NOMO-1 (cell line): ENCODE data around the gene FBXO47.
"Not testable (repeated sequence)": the region's sequence is repeated elsewhere in the genome, so short reads cannot be mapped to it uniquely, and the experiment has no call there.

Source experiments
- DNase-seq, 2 experiments: peaks; one replicate each; lab custom pipeline; 2025; ENCODE audit not compliant: unreplicated experiment in 2 of 2; lab: John Stamatoyannopoulos, UW

FBXO47 gene

GRCh38 chr17:38981636-38982035 lies 14.4 kb upstream of the FBXO47 start:
- DNase-seq: no peak

GRCh38 chr17:38980490-38981217 lies 13.5 kb upstream of the FBXO47 start:
- no peak for DNase-seq

- DNase-seq: no peak
These were observed 11.0 kb upstream of the FBXO47 start for GRCh38 chr17:38978180-38978579.

GRCh38 chr17:38976187-38976551 lies 9.0 kb upstream of the FBXO47 start:
- DNase-seq: peak; percentile 36 to 86

- DNase-seq: no peak
These were observed 3.6 kb upstream of the FBXO47 start for GRCh38 chr17:38970804-38971203.

GRCh38 chr17:38970128-38970527 lies 2.9 kb upstream of the FBXO47 start:
- DNase-seq: no peak

GRCh38 chr17:38969281-38969680 lies 2.1 kb upstream of the FBXO47 start:
- DNase-seq: no peak

GRCh38 chr17:38961413-38961812 lies 5.8 kb downstream of the FBXO47 start:
- no peak for DNase-seq

- DNase-seq: no peak
These were observed 6.8 kb downstream of the FBXO47 start for GRCh38 chr17:38960402-38960801.

- no peak for DNase-seq
These were observed 7.7 kb downstream of the FBXO47 start for GRCh38 chr17:38959508-38959907.

- DNase-seq: no peak
These were observed 8.4 kb downstream of the FBXO47 start for GRCh38 chr17:38958756-38959155.

- no peak for DNase-seq
These were observed 8.9 kb downstream of the FBXO47 start for GRCh38 chr17:38958326-38958725.

- DNase-seq: not testable (repeated sequence)
These were observed 13.4 kb downstream of the FBXO47 start for GRCh38 chr17:38953800-38954199.

GRCh38 chr17:38947189-38947588 lies 20.0 kb downstream of the FBXO47 start:
- DNase-seq: no peak

GRCh38 chr17:38943607-38944006 lies 23.6 kb downstream of the FBXO47 start:
- peak; percentile 14 to 63 for DNase-seq

GRCh38 chr17:38942696-38943334 lies 24.4 kb downstream of the FBXO47 start:
- no peak for DNase-seq

GRCh38 chr17:38940404-38940803 lies 26.8 kb downstream of the FBXO47 start:
- no peak for DNase-seq

- DNase-seq: no peak
These were observed 27.2 kb downstream of the FBXO47 start for GRCh38 chr17:38939987-38940386.

GRCh38 chr17:38933962-38934361 lies 33.2 kb downstream of the FBXO47 start:
- DNase-seq: not testable (repeated sequence)

GRCh38 chr17:38930782-38931181 lies 36.4 kb downstream of the FBXO47 start:
- not testable (repeated sequence) for DNase-seq

- DNase-seq: peak; percentile 58 to 97
These were observed 40.7 kb downstream of the FBXO47 start for GRCh38 chr17:38926293-38927070.
